Smooth muscle cell (in vitro differentiated cells): Measurements from ENCODE around the gene PPM1A. TPM values are rescaled to one million over a fixed set of nuclear protein-coding genes. Genes with fewer than 3 reads are reported as not detected.

Experiments
- DNase-seq: peaks from one replicate; lab custom pipeline; 2025; ENCODE audit not compliant: unreplicated experiment; lab: John Stamatoyannopoulos, UW
- H2AFZ ChIP-seq: fragments of 200-600 bp; sonication (generic); 2 replicates; pipeline ENCODE4 v1.6.0; 2016; ENCODE audit warnings: antibody characterized with exemption, low read depth, mild to moderate bottlenecking
- H3F3A ChIP-seq: fragments of 200-600 bp; sonication (generic); 2 replicates; pipeline ENCODE4 v1.6.0; 2017; ENCODE audit warnings: antibody characterized with exemption, low read depth
- H3K27ac ChIP-seq: fragments of 200-600 bp; sonication (generic); 2 replicates; pipeline ENCODE4 v1.5.1; 2016; ENCODE audit warnings: low read depth, mild to moderate bottlenecking
- H3K27me3 ChIP-seq: fragments of 200-600 bp; sonication (generic); 2 replicates; pipeline ENCODE4 v1.6.1; 2016; ENCODE audit warnings: low read depth, mild to moderate bottlenecking
- H3K36me3 ChIP-seq: fragments of 200-600 bp; sonication (generic); 2 replicates; pipeline ENCODE4 v1.5.1; 2016; ENCODE audit warnings: low read depth
- H3K4me1 ChIP-seq: fragments of 200-600 bp; sonication (generic); 2 replicates; pipeline ENCODE4 v1.5.1; 2016; ENCODE audit warnings: low read depth
- H3K4me2 ChIP-seq: fragments of 200-600 bp; sonication (generic); 2 replicates; pipeline ENCODE4 v1.6.0; 2016; ENCODE audit warnings: mild to moderate bottlenecking
- H3K4me3 ChIP-seq: fragments of 200-600 bp; sonication (generic); 2 replicates; pipeline ENCODE4 v1.5.1; 2016; ENCODE audit warnings: mild to moderate bottlenecking
- H3K79me2 ChIP-seq: fragments of 200-600 bp; sonication (generic); 2 replicates; pipeline ENCODE4 v1.6.0; 2016; ENCODE audit warnings: low read depth, mild to moderate bottlenecking
- H3K9ac ChIP-seq: fragments of 200-600 bp; sonication (generic); 2 replicates; pipeline ENCODE4 v1.6.0; 2016; ENCODE audit warnings: low read depth
- H3K9me3 ChIP-seq: fragments of 200-600 bp; sonication (generic); replicated peaks from 2 replicates; pipeline ENCODE4 v1.5.1; 2016; ENCODE audit warnings: low read depth
- H4K20me1 ChIP-seq: fragments of 200-600 bp; sonication (generic); 2 replicates; pipeline ENCODE4 v1.6.0; 2016; ENCODE audit warnings: low read depth
- CTCF ChIP-seq: fragments of 200-600 bp; sonication (generic); IDR thresholded peaks from 2 replicates; pipeline ENCODE4 v1.5.1; 2017; ENCODE audit warnings: borderline replicate concordance, mild to moderate bottlenecking, antibody characterized with exemption; ENCODE audit not compliant: insufficient read depth, poor library complexity, severe bottlenecking
- WGBS: methylation state at CpG from one replicate; pipeline ENCODE4 v1.1.7; 2016; ENCODE audit warnings: low lambda C conversion rate; 5-methylcytosine and 5-hydroxymethylcytosine counted together
- polyA plus RNA-seq: library from polyadenylated mRNA; unstranded; fragments of >200 nt; fragmentation: Nextera tagmentation; extraction: Ambion mirVana; gene quantifications from 2 replicates; pipeline ENCODE4 v1.2.1, GENCODE V29; 2016
- total RNA-seq: library from RNA; depleted of rRNA; stranded (reverse); fragments of >200 nt; gene quantifications from 2 replicates; pipeline ENCODE4 v1.2.3, GENCODE V29; 2014

The PPM1A gene
- total and polyA plus RNA-seq, 2 experiments from 2014 or later, result 17.5 to 30.0 TPM

GRCh38 chr14:60331201-60332045, 82.4 kb downstream of the PPM1A start:
- Histone ChIP-seq H3K4me1 (peaks cover 8% of the 10 kb centered on the region), H3K27me3 (peaks cover 22% of the 10 kb centered on the region), H3K4me3 (peak overlapping the region; percentile 51), H3K9ac (no peak overlapping the region), H3K36me3 (no peaks in the 10 kb centered on the region), H3K9me3 (no peaks in the 10 kb centered on the region), H3F3A (no peaks in the 10 kb centered on the region), H3K79me2 (no peaks in the 10 kb centered on the region), H2AFZ (peak overlapping the region; percentile 94), H3K4me2 (peak overlapping the region; percentile 87), H4K20me1 (no peaks in the 10 kb centered on the region), H3K27ac (no peak overlapping the region)
- TF ChIP-seq CTCF, result peak; percentile 88
- DNase-seq, result no peak
- 30% methylated on average over 24 of the region's 24 CpGs for WGBS

GRCh38 chr14:60332046-60332399, 83.0 kb downstream of the PPM1A start:
- Histone ChIP-seq H3K36me3 (no peaks in the 10 kb centered on the region), H3K9ac (no peak overlapping the region), H3K79me2 (no peaks in the 10 kb centered on the region), H4K20me1 (no peaks in the 10 kb centered on the region), H3K27ac (no peak overlapping the region), H3K4me2 (peak overlapping the region; percentile 87), H3K9me3 (no peaks in the 10 kb centered on the region), H3F3A (no peaks in the 10 kb centered on the region), H3K4me1 (peaks cover 8% of the 10 kb centered on the region), H2AFZ (peak overlapping the region; percentile 94), H3K4me3 (peak overlapping the region; percentile 51), H3K27me3 (peaks cover 18% of the 10 kb centered on the region)
- WGBS, result 45% methylated on average over 2 of the region's 2 CpGs
- DNase-seq, result no peak
- TF ChIP-seq CTCF, result no peak

- Histone ChIP-seq H2AFZ (no peak overlapping the region), H3K4me1 (peaks cover 5% of the 10 kb centered on the region), H3K79me2 (no peaks in the 10 kb centered on the region), H3K4me2 (no peak overlapping the region), H3K36me3 (no peaks in the 10 kb centered on the region), H4K20me1 (no peaks in the 10 kb centered on the region), H3K27ac (no peak overlapping the region), H3F3A (no peaks in the 10 kb centered on the region), H3K4me3 (no peak overlapping the region), H3K27me3 (peaks cover 13% of the 10 kb centered on the region), H3K9me3 (no peaks in the 10 kb centered on the region), H3K9ac (no peak overlapping the region)
- TF ChIP-seq CTCF, result no peak
- WGBS, result 57% methylated on average over 5 of the region's 5 CpGs
- no peak for DNase-seq
These were observed 83.8 kb downstream of the PPM1A start for GRCh38 chr14:60332869-60333268.

GRCh38 chr14:60339571-60339970, 90.5 kb downstream of the PPM1A start:
- Histone ChIP-seq H3K27me3 (no peaks in the 10 kb centered on the region), H3F3A (no peaks in the 10 kb centered on the region), H3K4me3 (no peak overlapping the region), H4K20me1 (no peaks in the 10 kb centered on the region), H3K36me3 (no peaks in the 10 kb centered on the region), H2AFZ (no peak overlapping the region), H3K9me3 (no peaks in the 10 kb centered on the region), H3K27ac (no peak overlapping the region), H3K4me1 (no peaks in the 10 kb centered on the region), H3K79me2 (no peaks in the 10 kb centered on the region), H3K4me2 (no peak overlapping the region), H3K9ac (no peak overlapping the region)
- no peak for TF ChIP-seq CTCF
- DNase-seq, result no peak
- 90% methylated on average over 2 of the region's 2 CpGs for WGBS
